ENCODE results near the gene KLRG1. TPM values are rescaled to one million over a fixed set of nuclear protein-coding genes. Genes with fewer than 3 reads are reported as not detected.

Gene KLRG1
- total RNA-seq, 4 donors from 2014 or later = 1.0 to 29.7 (median 1.6) TPM; not detected in 1

- no peak overlapping the region for H3K4me3 ChIP-seq
- TF ChIP-seq POLR2A (IDR thresholded peaks at IDR 0.05) = no peak
- no peak for TF ChIP-seq CTCF (IDR thresholded peaks at IDR 0.05)
- no peaks in the 10 kb centered on the region for H3K27me3 ChIP-seq
- no peaks in the 10 kb centered on the region for H3K4me1 ChIP-seq
- H3K36me3 ChIP-seq = no peaks in the 10 kb centered on the region
- peak overlapping the region in 1 of 4 donors; percentile 45 for H3K27ac ChIP-seq
- no peaks in the 10 kb centered on the region for H3K9me3 ChIP-seq
- no peak for DNase-seq
Measured at GRCh38 chr12:8996682-8997405, 7.5 kb downstream of the KLRG1 start.

- Histone ChIP-seq H3K27ac (no peak overlapping the region), H3K36me3 (no peaks in the 10 kb centered on the region), H3K27me3 (no peaks in the 10 kb centered on the region)
Measured at GRCh38 chr12:9001233-9001632, 11.9 kb downstream of the KLRG1 start.

GRCh38 chr12:9002335-9002734 lies 13.0 kb downstream of the KLRG1 start:
- H3K27me3 ChIP-seq = no peaks in the 10 kb centered on the region
- H3K27ac ChIP-seq = no peak overlapping the region
- no peak for DNase-seq
- no peaks in the 10 kb centered on the region for H3K4me1 ChIP-seq
- TF ChIP-seq CTCF (IDR thresholded peaks at IDR 0.05) = no peak
- TF ChIP-seq POLR2A (IDR thresholded peaks at IDR 0.05) = no peak
- H3K36me3 ChIP-seq = no peaks in the 10 kb centered on the region
- H3K9me3 ChIP-seq = no peaks in the 10 kb centered on the region
- no peak overlapping the region for H3K4me3 ChIP-seq

More at GRCh38 chr12:9001233-9001632, 11.9 kb downstream of the KLRG1 start:
- no peak for DNase-seq
- H3K4me1 ChIP-seq = no peaks in the 10 kb centered on the region
- no peak overlapping the region for H3K4me3 ChIP-seq
- TF ChIP-seq POLR2A (IDR thresholded peaks at IDR 0.05) = no peak
- no peak for TF ChIP-seq CTCF (IDR thresholded peaks at IDR 0.05)
- H3K9me3 ChIP-seq = no peaks in the 10 kb centered on the region

- TF ChIP-seq POLR2A (IDR thresholded peaks at IDR 0.05) = no peak
- no peak for TF ChIP-seq CTCF (IDR thresholded peaks at IDR 0.05)
- no peaks in the 10 kb centered on the region for H3K27me3 ChIP-seq
- DNase-seq = no peak
- H3K27ac ChIP-seq = no peak overlapping the region
- H3K4me1 ChIP-seq = no peaks in the 10 kb centered on the region
- no peaks in the 10 kb centered on the region for H3K36me3 ChIP-seq
- no peak overlapping the region for H3K4me3 ChIP-seq
- H3K9me3 ChIP-seq = no peaks in the 10 kb centered on the region
Measured at GRCh38 chr12:9022592-9022991, 33.2 kb downstream of the KLRG1 start.

- no peak for TF ChIP-seq CTCF (IDR thresholded peaks at IDR 0.05)
- TF ChIP-seq POLR2A (IDR thresholded peaks at IDR 0.05) = no peak
- no peak for DNase-seq
- H3K27me3 ChIP-seq = no peaks in the 10 kb centered on the region
- H3K27ac ChIP-seq = peak overlapping the region; percentile 41 to 47 (median 44)
- no peaks in the 10 kb centered on the region for H3K9me3 ChIP-seq
- H3K36me3 ChIP-seq = no peaks in the 10 kb centered on the region
- no peak overlapping the region for H3K4me3 ChIP-seq
- H3K4me1 ChIP-seq = no peaks in the 10 kb centered on the region
Measured at GRCh38 chr12:9024512-9024911, 35.2 kb downstream of the KLRG1 start.
